MCF 10A (cell line): ENCODE measurements around the gene RBL2. TPM values are rescaled to one million over a fixed set of nuclear protein-coding genes. Genes with fewer than 3 reads are reported as not detected.
A peak's percentile ranks its signal among the peaks of the same experiment; 100 is the strongest.
"Not testable (repeated sequence)": the region's sequence is repeated elsewhere in the genome, so short reads cannot be mapped to it uniquely, and the experiment has no call there.

Experiments
- BruUV-seq: library from RNA; stranded (reverse); fragments of 400-500 nt; replicated peaks from 2 replicates; lab custom pipeline; 2021; lab: Mats Ljungman, UMichigan
- CTCF ChIA-PET: fragments of 300-600 bp; sonication (Branson Sonifier 250); formaldehyde crosslinking; extraction: SDS; loops from one replicate; lab custom pipeline; 2021; ENCODE audit warnings: antibody characterized with exemption, inconsistent platforms; lab: Yijun Ruan, JAX
- POLR2A ChIA-PET: fragments of 300-600, 350-650 bp; sonication (Branson Sonifier 250); formaldehyde crosslinking; extraction: SDS; loops from one replicate; lab custom pipeline; 2020; ENCODE audit warnings: antibody characterized with exemption, inconsistent platforms; lab: Yijun Ruan, JAX
- DNase-seq: peaks from one replicate; pipeline ENCODE4 v3.0.0-alpha.2; 2018; ENCODE audit not compliant: unreplicated experiment
- H3K27ac Mint-ChIP-seq: one replicate; pipeline ENCODE4 v1.8.0; 2022; ENCODE audit warnings: mild to moderate bottlenecking, low read depth, mixed read lengths; ENCODE audit not compliant: unreplicated experiment
- H3K27me3 Mint-ChIP-seq: one replicate; pipeline ENCODE4 v1.8.0; 2022; ENCODE audit warnings: mixed read lengths; ENCODE audit not compliant: insufficient read depth, unreplicated experiment
- H3K36me3 Mint-ChIP-seq: one replicate; pipeline ENCODE4 v1.8.0; 2022; ENCODE audit warnings: mild to moderate bottlenecking, moderate library complexity, mixed read lengths; ENCODE audit not compliant: insufficient read depth, unreplicated experiment
- H3K4me1 Mint-ChIP-seq: one replicate; pipeline ENCODE4 v1.8.0; 2022; ENCODE audit warnings: mixed read lengths; ENCODE audit not compliant: insufficient read depth, unreplicated experiment
- H3K4me3 Mint-ChIP-seq: one replicate; pipeline ENCODE4 v1.8.0; 2022; ENCODE audit warnings: mild to moderate bottlenecking, moderate library complexity, mixed read lengths; ENCODE audit not compliant: unreplicated experiment
- H3K9me3 Mint-ChIP-seq: one replicate; pipeline ENCODE4 v1.8.0; 2022; ENCODE audit warnings: mixed read lengths; ENCODE audit not compliant: unreplicated experiment
- intact Hi-C: fragments of 100-400 bp; cut with micrococcal nuclease; formaldehyde crosslinking; loops from 2 replicates; pipeline ENCODE4 v1.14.1; 2022
- total RNA-seq: library from RNA; stranded (reverse); gene quantifications from 2 replicates; pipeline ENCODE4 v1.2.3, GENCODE V29; 2022
- TF ChIP-seq, protein P1 (sequence below): fragments of 200-600 bp; IDR thresholded peaks from one replicate; pipeline ENCODE4 v1.8.0; 2022; ENCODE audit warnings: antibody characterized with exemption, mild to moderate bottlenecking; ENCODE audit not compliant: unreplicated experiment

RBL2 gene
- total RNA-seq, 1 experiment from 2014 or later = 28.5 TPM

DNA sequence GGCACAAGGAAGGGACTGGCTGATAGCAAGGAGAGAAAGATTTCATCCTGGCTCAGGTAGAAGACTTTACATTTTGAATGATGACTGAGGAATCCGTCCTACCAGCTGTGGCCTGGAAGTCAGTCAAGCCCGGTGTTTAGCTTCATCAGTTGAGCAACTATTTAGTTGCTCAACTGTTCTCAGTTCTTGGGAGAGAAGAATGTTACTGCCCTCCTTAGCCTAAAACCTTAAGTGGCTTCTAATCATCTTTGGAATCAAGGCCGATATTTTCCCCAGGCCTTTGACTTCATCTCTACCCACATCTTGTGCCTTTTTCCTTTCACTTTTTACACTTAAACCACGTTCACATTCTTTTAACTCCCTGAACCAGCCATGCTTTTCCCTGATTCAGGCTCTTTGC lies 17.3 kb upstream of the RBL2 start:
- intact Hi-C loops = no loop called here
- Mint-ChIP-seq H3K4me1 (peaks cover 14% of the 10 kb centered on the region), H3K4me3 (peak overlapping the region; percentile 20)

DNA sequence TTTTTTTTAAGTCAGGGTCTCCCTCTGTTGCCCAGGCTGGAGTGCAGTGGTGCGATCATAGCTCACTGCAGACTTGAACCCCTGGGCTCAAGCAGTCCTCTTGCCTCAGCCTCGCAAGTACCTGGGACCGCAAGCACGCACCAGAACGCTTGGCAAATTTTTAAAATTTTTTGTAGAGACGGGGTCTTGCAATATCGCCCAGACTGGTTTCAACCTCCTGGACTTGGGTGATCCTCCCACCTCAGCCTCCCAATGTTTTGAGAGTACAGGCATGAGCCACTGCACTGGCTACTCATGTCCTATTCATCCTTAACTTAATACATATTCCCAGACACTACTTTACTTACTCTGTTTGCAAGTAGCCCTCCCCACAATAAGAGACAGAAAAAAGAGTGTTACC lies 16.3 kb upstream of the RBL2 start:
- H3K36me3 Mint-ChIP-seq = no peaks in the 10 kb centered on the region
- TF ChIP-seq, protein P1, sequence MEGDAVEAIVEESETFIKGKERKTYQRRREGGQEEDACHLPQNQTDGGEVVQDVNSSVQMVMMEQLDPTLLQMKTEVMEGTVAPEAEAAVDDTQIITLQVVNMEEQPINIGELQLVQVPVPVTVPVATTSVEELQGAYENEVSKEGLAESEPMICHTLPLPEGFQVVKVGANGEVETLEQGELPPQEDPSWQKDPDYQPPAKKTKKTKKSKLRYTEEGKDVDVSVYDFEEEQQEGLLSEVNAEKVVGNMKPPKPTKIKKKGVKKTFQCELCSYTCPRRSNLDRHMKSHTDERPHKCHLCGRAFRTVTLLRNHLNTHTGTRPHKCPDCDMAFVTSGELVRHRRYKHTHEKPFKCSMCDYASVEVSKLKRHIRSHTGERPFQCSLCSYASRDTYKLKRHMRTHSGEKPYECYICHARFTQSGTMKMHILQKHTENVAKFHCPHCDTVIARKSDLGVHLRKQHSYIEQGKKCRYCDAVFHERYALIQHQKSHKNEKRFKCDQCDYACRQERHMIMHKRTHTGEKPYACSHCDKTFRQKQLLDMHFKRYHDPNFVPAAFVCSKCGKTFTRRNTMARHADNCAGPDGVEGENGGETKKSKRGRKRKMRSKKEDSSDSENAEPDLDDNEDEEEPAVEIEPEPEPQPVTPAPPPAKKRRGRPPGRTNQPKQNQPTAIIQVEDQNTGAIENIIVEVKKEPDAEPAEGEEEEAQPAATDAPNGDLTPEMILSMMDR = no peak
- H3K27me3 Mint-ChIP-seq = no peaks in the 10 kb centered on the region
- BruUV-seq = no TSS peak
- H3K4me3 Mint-ChIP-seq = no peak overlapping the region
- no peaks in the 10 kb centered on the region for H3K9me3 Mint-ChIP-seq
- no peak for DNase-seq
- intact Hi-C loops = no loop called here
- CTCF ChIA-PET = interaction anchor here (0.9 to 1.4 kb wide), 3 partner anchors 11 to 119 kb away, joined by 3 to 5 read pairs (median 3); no protein-coding TSS in a partner anchor
- POLR2A ChIA-PET = no interaction called here
- H3K4me1 Mint-ChIP-seq = peaks cover 14% of the 10 kb centered on the region
- H3K27ac Mint-ChIP-seq = peak overlapping the region; percentile 72

More for the DNA sequence above, 17.3 kb upstream of the RBL2 start:
- Mint-ChIP-seq H3K36me3 (no peaks in the 10 kb centered on the region), H3K9me3 (no peaks in the 10 kb centered on the region), H3K27me3 (no peaks in the 10 kb centered on the region), H3K27ac (peak overlapping the region; percentile 72)
- no TSS peak for BruUV-seq
- ChIA-PET POLR2A (interaction anchor here (0.6 to 4.5 kb wide), 4 partner anchors 18 to 44 kb away, joined by 3 to 35 read pairs (median 4); partner anchors contain the start of gene RBL2), CTCF (interaction anchor here (0.6 to 1.4 kb wide), 6 partner anchors 12 to 376 kb away, joined by 3 to 5 read pairs (median 3); no protein-coding TSS in a partner anchor)
- peak; percentile 55 for DNase-seq
- TF ChIP-seq, protein P1 = no peak

DNA sequence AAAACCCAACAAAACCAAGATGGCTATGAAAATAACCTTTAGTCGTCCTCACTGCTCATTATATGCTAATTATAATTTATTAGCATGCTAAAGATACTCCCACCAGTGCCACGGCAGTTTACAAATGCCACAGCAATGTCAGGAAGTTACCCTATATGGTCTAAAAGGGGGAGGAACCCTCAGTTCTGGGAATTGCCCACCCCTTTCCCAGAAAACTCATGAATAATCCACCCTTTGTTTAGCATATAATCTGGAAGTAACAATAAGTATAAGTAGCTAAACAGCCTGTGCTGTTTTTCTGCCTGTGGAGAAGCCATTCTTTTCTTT lies 14.9 kb upstream of the RBL2 start:
- DNase-seq, H3K27me3 Mint-ChIP-seq, POLR2A ChIA-PET, BruUV-seq, H3K36me3 Mint-ChIP-seq, H3K4me3 Mint-ChIP-seq, intact Hi-C loops, H3K9me3 Mint-ChIP-seq, H3K27ac Mint-ChIP-seq: not testable (repeated sequence)
- H3K4me1 Mint-ChIP-seq = peaks cover 13% of the 10 kb centered on the region
- CTCF ChIA-PET = interaction anchor here (0.6 kb wide), 1 partner anchor 91 kb away, joined by 3 read pairs; no protein-coding TSS in a partner anchor

DNA sequence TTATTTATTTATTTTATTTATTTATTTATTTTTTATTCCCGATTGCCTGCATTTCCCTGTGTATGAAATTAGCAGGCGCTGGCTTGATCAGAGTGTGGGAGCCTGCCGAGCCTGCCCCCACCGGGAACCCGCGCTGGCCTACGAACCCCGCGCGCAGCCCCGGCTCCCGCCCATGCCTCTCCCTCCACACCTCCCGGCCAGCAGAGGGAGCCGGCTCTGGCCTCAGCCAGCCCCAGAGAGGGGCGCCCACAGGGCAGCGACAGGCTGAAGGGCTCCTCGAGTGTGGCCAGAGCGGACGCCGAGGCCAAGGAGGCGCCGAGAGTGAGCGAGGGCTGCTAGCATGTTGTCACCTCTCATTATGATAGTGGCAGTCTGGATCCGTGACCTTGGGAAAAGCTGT lies 13.0 kb upstream of the RBL2 start:
- Mint-ChIP-seq H3K27me3 (no peaks in the 10 kb centered on the region), H3K36me3 (no peaks in the 10 kb centered on the region), H3K4me3 (no peak overlapping the region), H3K4me1 (peaks cover 9% of the 10 kb centered on the region), H3K9me3 (no peaks in the 10 kb centered on the region), H3K27ac (no peak overlapping the region)
- POLR2A ChIA-PET = interaction anchor here (3.2 kb wide), 1 partner anchor 14 kb away, joined by 12 read pairs; the partner anchor contains the start of gene RBL2
- no peak for DNase-seq
- TF ChIP-seq, protein P1 = no peak
- CTCF ChIA-PET = no interaction called here
- intact Hi-C loops = no loop called here
- BruUV-seq = no TSS peak

DNA sequence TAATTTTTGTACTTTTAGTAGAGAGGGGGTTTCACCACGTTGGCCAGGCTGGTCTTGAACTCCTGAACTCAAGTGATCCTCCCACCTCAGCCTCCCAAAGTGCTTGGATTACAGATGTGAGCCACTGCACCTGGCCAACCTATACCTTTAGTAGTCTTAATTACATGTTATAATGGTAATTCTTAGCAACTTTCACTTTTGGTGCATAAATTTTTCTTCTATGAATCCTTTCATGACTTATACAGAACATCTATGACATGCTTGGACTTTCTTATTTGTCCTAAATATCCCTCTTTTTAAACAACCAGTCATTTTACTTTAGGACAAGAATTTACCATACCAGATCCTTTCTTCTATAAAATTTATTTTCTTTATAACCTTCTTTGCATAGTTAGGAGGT lies 10.3 kb upstream of the RBL2 start:
- BruUV-seq, H3K9me3 Mint-ChIP-seq, H3K27me3 Mint-ChIP-seq: not testable (repeated sequence)

More for the DNA sequence above, 10.3 kb upstream of the RBL2 start:
- H3K4me3 Mint-ChIP-seq, H3K27ac Mint-ChIP-seq, CTCF ChIA-PET, intact Hi-C loops, H3K4me1 Mint-ChIP-seq, H3K36me3 Mint-ChIP-seq: not testable (repeated sequence)
- POLR2A ChIA-PET = interaction anchor here (1.9 kb wide), 1 partner anchor 10 kb away, joined by 7 read pairs; the partner anchor contains the start of gene RBL2
- peak; percentile 10 for DNase-seq
